ENCODE data around the gene SHANK2.

SHANK2 gene

GRCh38 chr11:71208011-71208774 is 44.2 kb downstream of the SHANK2 start:
- H3K4me3 ChIP-seq = no peak overlapping the region
- no peak overlapping the region for H3K4me2 ChIP-seq
- H4K20me1 ChIP-seq = no peaks in the 10 kb centered on the region
- H3K9me3 ChIP-seq (replicated peaks in 1 of 11) = peaks cover 0 to 19% (median 14%) of the 10 kb centered on the region in 11 experiments; a peak in 16 of 22 replicates
- no peaks in the 10 kb centered on the region for H3K4me1 ChIP-seq
- no peaks in the 10 kb centered on the region; a peak in 1 of 22 replicates for H3K27me3 ChIP-seq
- no peak overlapping the region for H3K9ac ChIP-seq
- no peak for TF ChIP-seq Cebpa-rat (IDR thresholded peaks at IDR 0.05)
- no peak overlapping the region for H3K27ac ChIP-seq
- H3K36me3 ChIP-seq = no peaks in the 10 kb centered on the region

GRCh38 chr11:71207563-71207962 is 44.8 kb downstream of the SHANK2 start:
- TF ChIP-seq Cebpa-rat (IDR thresholded peaks at IDR 0.05) = no peak
- Histone ChIP-seq H3K9ac (no peak overlapping the region), H3K36me3 (no peaks in the 10 kb centered on the region), H3K4me3 (no peak overlapping the region), H3K27me3 (no peaks in the 10 kb centered on the region; a peak in 1 of 22 replicates), H4K20me1 (no peaks in the 10 kb centered on the region), H3K4me2 (no peak overlapping the region), H3K4me1 (no peaks in the 10 kb centered on the region), H3K27ac (no peak overlapping the region), H3K9me3 (replicated peaks in 1 of 11) (peaks cover 0 to 19% (median 14%) of the 10 kb centered on the region in 11 experiments; a peak in 16 of 22 replicates)

GRCh38 chr11:71206186-71206585 is 46.2 kb downstream of the SHANK2 start:
- Histone ChIP-seq H3K27me3 (no peaks in the 10 kb centered on the region; a peak in 1 of 22 replicates), H3K9ac (no peak overlapping the region), H3K27ac (no peak overlapping the region), H4K20me1 (no peaks in the 10 kb centered on the region), H3K4me2 (no peak overlapping the region), H3K36me3 (no peaks in the 10 kb centered on the region), H3K4me1 (no peaks in the 10 kb centered on the region), H3K4me3 (no peak overlapping the region), H3K9me3 (replicated peaks in 1 of 11) (peaks cover 0 to 19% (median 14%) of the 10 kb centered on the region in 11 experiments; a peak in 16 of 22 replicates)
- no peak for TF ChIP-seq Cebpa-rat (IDR thresholded peaks at IDR 0.05)

- no peak overlapping the region for H3K4me2 ChIP-seq
- no peaks in the 10 kb centered on the region; a peak in 1 of 22 replicates for H3K27me3 ChIP-seq
These were observed 47.4 kb downstream of the SHANK2 start for GRCh38 chr11:71204748-71205664.

GRCh38 chr11:71204294-71204693 is 48.1 kb downstream of the SHANK2 start:
- Histone ChIP-seq H3K4me3 (no peak overlapping the region), H3K4me1 (peaks cover 0 to 5% (median 0%) of the 10 kb centered on the region in 10 experiments; a peak in 3 of 20 replicates), H3K9me3 (replicated peaks in 1 of 11) (peaks cover 0 to 18% (median 14%) of the 10 kb centered on the region in 11 experiments; a peak in 16 of 22 replicates), H3K9ac (no peak overlapping the region), H3K27ac (no peak overlapping the region), H4K20me1 (no peaks in the 10 kb centered on the region), H3K36me3 (no peaks in the 10 kb centered on the region), H3K27me3 (no peaks in the 10 kb centered on the region; a peak in 1 of 22 replicates), H3K4me2 (no peak overlapping the region)
- no peak for TF ChIP-seq Cebpa-rat (IDR thresholded peaks at IDR 0.05)

More at GRCh38 chr11:71204748-71205664, 47.4 kb downstream of the SHANK2 start:
- Histone ChIP-seq H3K9me3 (replicated peaks in 1 of 11) (peaks cover 0 to 19% (median 14%) of the 10 kb centered on the region in 11 experiments; a peak in 16 of 22 replicates), H3K9ac (no peak overlapping the region), H3K27ac (no peak overlapping the region), H3K36me3 (no peaks in the 10 kb centered on the region), H3K4me1 (peaks cover 0 to 5% (median 0%) of the 10 kb centered on the region in 10 experiments; a peak in 3 of 20 replicates), H3K4me3 (no peak overlapping the region), H4K20me1 (no peaks in the 10 kb centered on the region)
- TF ChIP-seq Cebpa-rat (IDR thresholded peaks at IDR 0.05) = no peak

GRCh38 chr11:71203681-71204080 is 48.7 kb downstream of the SHANK2 start:
- no peak overlapping the region for H3K9ac ChIP-seq
- H3K9me3 ChIP-seq (replicated peaks in 1 of 11) = peaks cover 0 to 12% (median 9%) of the 10 kb centered on the region in 11 experiments; a peak in 16 of 22 replicates
- no peak overlapping the region for H3K4me3 ChIP-seq
- no peaks in the 10 kb centered on the region for H3K36me3 ChIP-seq
- no peak overlapping the region for H3K27ac ChIP-seq
- H3K27me3 ChIP-seq = no peaks in the 10 kb centered on the region; a peak in 1 of 22 replicates
- H3K4me1 ChIP-seq = peaks cover 0 to 5% (median 0%) of the 10 kb centered on the region in 10 experiments; a peak in 3 of 20 replicates
- no peak overlapping the region for H3K4me2 ChIP-seq
- no peaks in the 10 kb centered on the region for H4K20me1 ChIP-seq
- no peak for TF ChIP-seq Cebpa-rat (IDR thresholded peaks at IDR 0.05)

GRCh38 chr11:71202966-71203365 is 49.4 kb downstream of the SHANK2 start:
- no peak overlapping the region for H3K9ac ChIP-seq
- no peaks in the 10 kb centered on the region; a peak in 1 of 22 replicates for H3K27me3 ChIP-seq
- H3K4me2 ChIP-seq = no peak overlapping the region

GRCh38 chr11:71202598-71202944 is 49.8 kb downstream of the SHANK2 start:
- no peak for TF ChIP-seq Cebpa-rat (IDR thresholded peaks at IDR 0.05)
- H4K20me1 ChIP-seq = no peaks in the 10 kb centered on the region

More at GRCh38 chr11:71202966-71203365, 49.4 kb downstream of the SHANK2 start:
- Histone ChIP-seq H3K27ac (no peak overlapping the region), H4K20me1 (no peaks in the 10 kb centered on the region), H3K4me3 (no peak overlapping the region), H3K4me1 (peaks cover 0 to 5% (median 0%) of the 10 kb centered on the region in 10 experiments; a peak in 3 of 20 replicates), H3K9me3 (replicated peaks in 1 of 11) (peaks cover 0 to 5% (median 2%) of the 10 kb centered on the region in 11 experiments; a peak in 12 of 22 replicates), H3K36me3 (no peaks in the 10 kb centered on the region)
- TF ChIP-seq Cebpa-rat (IDR thresholded peaks at IDR 0.05) = no peak

More at GRCh38 chr11:71202598-71202944, 49.8 kb downstream of the SHANK2 start:
- Histone ChIP-seq H3K4me3 (no peak overlapping the region), H3K27ac (no peak overlapping the region), H3K9ac (no peak overlapping the region), H3K4me1 (peaks cover 0 to 5% (median 0%) of the 10 kb centered on the region in 10 experiments; a peak in 4 of 20 replicates), H3K4me2 (no peak overlapping the region), H3K9me3 (replicated peaks in 1 of 11) (peaks cover 0 to under 1% (median 0%) of the 10 kb centered on the region in 11 experiments; a peak in 2 of 22 replicates), H3K36me3 (no peaks in the 10 kb centered on the region), H3K27me3 (no peaks in the 10 kb centered on the region; a peak in 1 of 22 replicates)
